Smooth muscle cell of the coronary artery (primary cell): ENCODE data around the gene PIGH. TPM values are rescaled to one million over a fixed set of nuclear protein-coding genes. Genes with fewer than 3 reads are reported as not detected.

Experiments used
- total RNA-seq: library from RNA; depleted of rRNA; stranded (reverse); fragments of >200 nt; gene quantifications from 2 replicates; pipeline ENCODE4 v1.2.3, GENCODE V29; 2014; ENCODE audit warnings: low replicate concordance

The PIGH gene, protein sequence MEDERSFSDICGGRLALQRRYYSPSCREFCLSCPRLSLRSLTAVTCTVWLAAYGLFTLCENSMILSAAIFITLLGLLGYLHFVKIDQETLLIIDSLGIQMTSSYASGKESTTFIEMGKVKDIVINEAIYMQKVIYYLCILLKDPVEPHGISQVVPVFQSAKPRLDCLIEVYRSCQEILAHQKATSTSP
- total RNA-seq, result 9.1 and 10.5 TPM in 2 replicates

DNA sequence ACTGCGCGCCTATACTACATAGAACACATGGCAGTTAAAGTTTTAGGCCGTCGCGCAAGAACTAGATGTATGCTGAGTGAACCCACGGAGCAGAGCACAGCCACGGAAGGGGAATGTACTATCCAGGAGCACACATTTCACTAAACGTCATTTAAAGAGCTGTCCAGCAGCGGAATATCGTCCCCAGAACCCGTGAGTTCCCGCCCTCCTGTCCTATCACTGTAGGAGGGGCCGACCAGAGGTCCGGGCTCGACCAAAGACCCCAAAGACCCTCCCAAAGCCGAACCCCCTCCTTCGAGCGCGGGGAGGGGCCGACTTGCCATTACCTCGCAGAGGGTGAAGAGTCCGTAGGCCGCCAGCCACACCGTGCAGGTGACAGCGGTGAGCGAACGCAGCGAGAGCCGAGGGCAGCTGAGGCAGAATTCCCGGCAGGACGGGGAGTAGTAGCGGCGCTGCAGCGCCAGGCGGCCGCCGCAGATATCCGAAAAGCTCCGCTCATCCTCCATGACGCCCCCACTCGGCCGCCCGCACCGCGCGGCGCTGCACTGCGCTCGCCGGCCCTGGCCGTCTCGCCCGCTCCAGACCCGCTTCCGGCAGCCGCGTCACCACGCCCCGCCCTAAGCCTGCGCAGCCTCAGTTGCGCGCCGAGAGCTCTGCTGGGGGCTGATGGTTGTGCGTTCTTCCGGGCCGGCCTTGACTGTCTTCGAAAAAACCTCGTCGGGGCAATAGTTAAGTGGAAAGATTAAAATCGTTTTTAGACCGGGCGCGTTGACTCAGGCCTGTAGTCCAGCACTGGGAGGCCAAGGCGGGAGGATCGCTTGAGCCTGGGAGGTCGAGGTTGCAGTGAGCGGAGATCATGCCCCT is at the start of gene PIGH:
TSS of gene PIGH (minus strand) at position 571 of the 864 bp plus-strand sequence. CDS start at position 506, 65 bp downstream.

DNA sequence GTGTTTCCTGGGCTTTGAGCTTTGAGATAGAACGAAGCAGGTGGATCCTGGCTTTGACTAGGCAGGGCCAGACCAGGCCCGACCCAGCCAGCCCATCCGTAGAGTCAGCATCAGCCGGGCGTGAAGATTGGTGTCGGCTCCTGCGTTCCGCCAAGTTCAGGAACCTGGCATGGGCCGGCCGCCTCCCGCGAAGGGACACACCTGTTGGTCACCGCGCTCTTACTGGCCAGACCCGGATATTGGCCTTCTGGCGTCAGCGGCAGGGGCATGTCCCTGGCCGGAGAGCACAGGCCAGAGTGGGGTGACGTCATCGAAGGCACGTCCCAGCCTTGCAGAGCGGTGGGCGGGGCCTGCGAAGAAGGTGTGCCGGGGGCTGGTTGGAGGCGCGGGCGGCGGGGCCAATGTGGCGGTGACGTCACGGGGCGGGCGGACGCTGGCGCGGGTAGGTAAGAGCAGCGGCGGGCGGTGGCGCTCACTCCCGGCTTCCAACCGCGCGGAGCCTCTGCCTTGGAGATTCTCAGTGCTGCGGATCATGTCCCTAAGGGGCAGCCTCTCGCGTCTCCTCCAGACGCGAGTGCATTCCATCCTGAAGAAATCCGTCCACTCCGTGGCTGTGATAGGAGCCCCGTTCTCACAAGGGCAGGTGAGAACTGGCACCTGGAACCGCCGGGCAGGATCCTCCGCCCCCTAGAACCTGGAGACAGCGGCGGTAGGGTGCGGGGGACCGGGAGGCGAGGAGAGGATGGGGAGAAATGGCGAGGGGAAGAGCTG is 19.6 kb upstream of the PIGH start, which contains the start of gene ARG2:
TSS of gene ARG2 (plus strand) at position 475 of the 771 bp plus-strand sequence. CDS start at position 533, 58 bp downstream.

Other genes with a start within 250 kb of the PIGH start
- gene ATP6V1D, start 240.5 kb downstream of the PIGH start, total RNA-seq, result 67.2 and 139 TPM in 2 replicates
- 182 and 219 TPM in 2 replicates for gene EIF2S1, start 239.9 kb downstream of the PIGH start, total RNA-seq
- gene PLEK2, start 188.1 kb downstream of the PIGH start, total RNA-seq, result 2.0 and 18.6 TPM in 2 replicates
- 0.15 and 1.9 TPM in 2 replicates for gene TMEM229B, start 111.5 kb downstream of the PIGH start, total RNA-seq
- gene PLEKHH1, start 67.0 kb downstream of the PIGH start, total RNA-seq, result 0.12 and 0.15 TPM in 2 replicates
- gene ARG2, start 19.7 kb upstream of the PIGH start, total RNA-seq, result 3.6 and 3.8 TPM in 2 replicates
- 75.7 and 101 TPM in 2 replicates for gene VTI1B, start 74.4 kb upstream of the PIGH start, total RNA-seq
- gene RDH11, start 95.5 kb upstream of the PIGH start, total RNA-seq, result 48.3 and 114 TPM in 2 replicates
- gene RDH12, start 101.6 kb upstream of the PIGH start, total RNA-seq, result not detected in 2 replicates
- 9.4 and 13.5 TPM in 2 replicates for gene ZFYVE26, start 216.3 kb upstream of the PIGH start, total RNA-seq
- 8.3 and 10.9 TPM in 2 replicates for gene RAD51B, start 219.5 kb upstream of the PIGH start, total RNA-seq